IPS DF 6.9 (cell line): Measurements from ENCODE around the gene MRTFA.

Experiments used
- DNase-seq: peaks from one replicate; pipeline ENCODE4 v3.0.0-alpha.2; 2013; ENCODE audit warnings: low read depth, low spot score
- H3K27ac ChIP-seq: one replicate; pipeline ENCODE4 v1.5.1; 2013; ENCODE audit warnings: low read length, control low read depth
- H3K27me3 ChIP-seq: 2 replicates; pipeline ENCODE4 v1.6.1; 2013; ENCODE audit warnings: mild to moderate bottlenecking, low read length; ENCODE audit not compliant: control insufficient read depth, insufficient read depth
- H3K36me3 ChIP-seq: 2 replicates; pipeline ENCODE4 v1.6.1; 2013; ENCODE audit warnings: low read length; ENCODE audit not compliant: control insufficient read depth, insufficient read depth
- H3K4me1 ChIP-seq: 2 replicates; pipeline ENCODE4 v1.6.1; 2013; ENCODE audit warnings: low read length; ENCODE audit not compliant: control insufficient read depth, insufficient read depth
- H3K4me3 ChIP-seq: 2 replicates; pipeline ENCODE4 v1.5.1; 2013; ENCODE audit warnings: mild to moderate bottlenecking, low read length
- H3K9me3 ChIP-seq: 2 replicates; pipeline ENCODE4 v1.6.1; 2013; ENCODE audit warnings: low read length, inconsistent platforms; ENCODE audit not compliant: control insufficient read depth, insufficient read depth
- WGBS: extraction: QIAGEN DNeasy Blood & Tissue Kit; methylation state at CpG from one replicate; pipeline ENCODE4 v1.1.7; 2013; ENCODE audit warnings: mixed read lengths, missing lambda C conversion rate; ENCODE audit not compliant: insufficient read length, insufficient coverage; 5-methylcytosine and 5-hydroxymethylcytosine counted together

The MRTFA gene

DNA sequence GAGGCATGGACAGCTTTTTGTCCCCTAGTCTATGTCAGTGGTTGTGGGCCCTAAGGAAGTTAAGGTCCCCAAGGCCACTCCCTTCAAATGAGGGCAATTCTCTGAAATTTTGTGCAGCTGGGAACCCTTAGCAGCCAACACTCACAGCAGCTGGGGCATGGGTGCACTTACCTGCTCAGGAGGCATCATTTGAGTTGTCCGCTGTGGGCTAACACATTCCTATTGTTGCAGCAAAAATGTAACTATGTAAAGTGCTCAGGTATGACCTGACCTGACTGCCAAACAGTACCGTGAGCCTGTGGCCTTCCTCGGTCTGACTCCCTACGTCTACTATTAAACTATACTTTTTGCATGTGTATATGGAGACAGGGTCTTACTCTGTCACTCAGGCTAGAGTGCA, 5.8 kb upstream of the MRTFA start:
- H3K27me3 ChIP-seq, result no peaks in the 10 kb centered on the region
- no CpG with 5 or more reads among the region's 4 CpGs for WGBS

DNA sequence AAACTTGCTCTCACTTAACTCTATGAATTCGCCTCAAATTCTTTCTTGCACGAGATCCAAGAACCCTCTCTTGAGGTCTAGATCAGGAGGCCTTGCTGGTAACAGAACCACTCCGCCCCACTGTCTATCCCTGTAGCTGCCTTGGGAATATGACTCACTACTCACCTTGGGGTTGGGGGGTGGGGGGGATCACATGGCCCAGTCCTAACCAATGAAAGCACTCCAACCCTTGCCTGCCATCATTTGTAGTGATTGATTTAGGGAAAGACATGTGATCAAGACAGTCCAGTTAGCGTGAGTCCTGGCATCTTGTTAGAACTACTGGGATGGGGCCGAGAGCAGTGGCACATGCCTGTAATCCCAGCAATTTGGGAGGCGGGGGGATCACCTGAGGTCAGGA, 4.8 kb upstream of the MRTFA start:
- Histone ChIP-seq H3K27ac (no peak overlapping the region), H3K27me3 (no peaks in the 10 kb centered on the region), H3K36me3 (no peaks in the 10 kb centered on the region), H3K4me3 (no peak overlapping the region), H3K9me3 (no peaks in the 10 kb centered on the region), H3K4me1 (no peaks in the 10 kb centered on the region)
- WGBS, result no CpG with 5 or more reads among the region's 6 CpGs
- no peak for DNase-seq

More for the DNA sequence above, 5.8 kb upstream of the MRTFA start:
- Histone ChIP-seq H3K9me3 (no peaks in the 10 kb centered on the region), H3K4me3 (no peak overlapping the region), H3K36me3 (no peaks in the 10 kb centered on the region), H3K27ac (no peak overlapping the region), H3K4me1 (no peaks in the 10 kb centered on the region)
- DNase-seq, result no peak

DNA sequence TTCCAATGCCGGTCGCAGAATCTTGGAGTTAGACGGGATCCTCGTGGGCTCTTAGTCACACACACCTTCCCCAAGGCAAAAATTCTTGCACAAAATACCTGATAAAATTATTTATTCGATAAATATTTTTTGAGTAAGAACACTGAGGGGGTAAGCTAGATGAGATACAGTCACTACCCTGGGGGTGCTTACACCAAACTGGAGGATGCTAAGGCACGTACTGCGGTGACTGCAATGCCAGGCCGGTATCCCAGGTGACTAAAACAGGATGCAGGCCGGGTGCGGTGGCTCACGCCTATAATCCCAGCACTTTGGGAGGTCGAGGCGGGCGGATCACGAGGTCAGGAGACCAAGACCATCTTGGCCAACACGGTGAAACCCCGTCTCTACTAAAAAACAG, 1.7 kb upstream of the MRTFA start:
- Histone ChIP-seq H3K27ac (no peak overlapping the region), H3K27me3 (no peaks in the 10 kb centered on the region), H3K9me3 (no peaks in the 10 kb centered on the region), H3K36me3 (no peaks in the 10 kb centered on the region), H3K4me1 (no peaks in the 10 kb centered on the region; the same call in 1 of the 2 replicates), H3K4me3 (no peak overlapping the region)
- DNase-seq, result no peak
- no CpG with 5 or more reads among the region's 17 CpGs for whole genome bisulfite sequencing

DNA sequence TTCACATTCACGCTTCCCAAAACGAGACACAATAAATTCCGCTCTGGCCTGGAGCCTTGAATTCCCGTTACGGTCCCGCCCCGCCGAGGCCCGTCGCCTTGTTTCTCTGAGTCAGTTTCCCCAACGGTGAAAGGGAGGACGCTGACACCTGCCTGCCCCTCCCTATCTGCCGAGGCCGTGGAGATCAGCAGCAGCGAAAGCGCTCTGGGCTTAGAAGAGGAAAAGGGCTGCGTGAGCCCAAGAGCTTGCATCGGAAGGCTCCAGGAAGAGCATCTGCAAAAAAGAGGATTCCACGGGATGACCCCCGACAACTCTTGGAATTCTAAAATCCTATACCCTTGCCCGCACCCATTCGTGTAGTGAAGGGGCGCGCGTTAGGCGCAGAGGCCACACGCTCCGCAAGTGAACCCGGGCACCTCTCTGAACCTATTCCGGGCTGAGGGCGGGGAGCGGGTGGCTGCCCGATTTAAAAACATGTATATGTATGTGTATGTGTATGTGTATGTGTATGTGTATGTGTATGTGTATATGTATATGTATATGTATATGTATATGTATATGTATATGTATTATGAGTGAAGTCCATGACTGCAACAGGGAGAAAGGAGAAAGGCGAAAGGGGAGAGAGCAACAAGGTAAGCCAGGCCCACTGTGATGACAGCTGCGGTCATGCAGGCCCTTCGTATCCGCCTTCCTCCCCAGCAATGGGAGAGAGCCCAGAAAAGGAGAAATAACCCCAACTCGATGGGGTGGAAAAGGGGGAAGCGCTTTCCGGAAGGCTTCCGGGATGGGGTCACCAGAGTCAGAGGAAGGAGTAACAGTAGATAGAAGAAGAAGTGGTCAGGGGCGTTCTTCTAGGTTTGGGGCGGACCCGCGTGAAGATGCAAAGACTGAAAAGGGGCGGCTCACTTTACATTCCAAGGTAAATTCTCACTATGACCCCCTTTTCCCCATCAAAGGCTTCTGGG, 948 bp upstream of the MRTFA start:
- WGBS, result no CpG with 5 or more reads among the region's 46 CpGs
- no peaks in the 10 kb centered on the region for H3K27me3 ChIP-seq
- peak overlapping the region; percentile 47; the same call in 1 of the 2 replicates for H3K4me3 ChIP-seq
- H3K4me1 ChIP-seq, result no peaks in the 10 kb centered on the region; the same call in 1 of the 2 replicates
- DNase-seq, result no peak
- H3K27ac ChIP-seq, result no peak overlapping the region
- H3K36me3 ChIP-seq, result no peaks in the 10 kb centered on the region
- no peaks in the 10 kb centered on the region for H3K9me3 ChIP-seq

DNA sequence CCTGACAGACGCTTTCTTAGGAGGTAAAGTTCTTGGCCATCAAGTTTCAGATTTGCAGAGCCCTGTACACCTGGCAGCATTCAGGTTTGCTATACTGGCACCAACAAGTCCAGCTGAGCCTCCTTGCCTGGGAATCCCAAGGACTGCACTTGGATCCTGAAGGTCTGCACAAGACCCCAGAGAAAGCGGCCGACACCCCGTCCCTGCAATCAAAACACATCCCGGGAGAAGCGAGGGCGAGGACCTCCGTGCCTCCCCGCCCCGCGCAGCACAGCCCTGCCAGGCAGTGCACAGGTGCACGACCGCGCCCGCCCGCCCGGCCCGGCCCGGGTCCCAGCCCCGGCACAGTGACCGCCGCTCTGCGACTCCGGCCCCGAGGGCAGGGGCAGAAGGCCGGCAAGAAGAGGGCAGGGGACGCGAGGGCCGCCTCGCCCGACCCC, 559 bp downstream of the MRTFA start:
- Histone ChIP-seq H3K27me3 (no peaks in the 10 kb centered on the region), H3K27ac (no peak overlapping the region), H3K9me3 (no peaks in the 10 kb centered on the region), H3K4me1 (no peaks in the 10 kb centered on the region; the same call in 1 of the 2 replicates), H3K36me3 (no peaks in the 10 kb centered on the region), H3K4me3 (peak overlapping the region; percentile 99)
- DNase-seq, result no peak
- no CpG with 5 or more reads among the region's 31 CpGs for WGBS

DNA sequence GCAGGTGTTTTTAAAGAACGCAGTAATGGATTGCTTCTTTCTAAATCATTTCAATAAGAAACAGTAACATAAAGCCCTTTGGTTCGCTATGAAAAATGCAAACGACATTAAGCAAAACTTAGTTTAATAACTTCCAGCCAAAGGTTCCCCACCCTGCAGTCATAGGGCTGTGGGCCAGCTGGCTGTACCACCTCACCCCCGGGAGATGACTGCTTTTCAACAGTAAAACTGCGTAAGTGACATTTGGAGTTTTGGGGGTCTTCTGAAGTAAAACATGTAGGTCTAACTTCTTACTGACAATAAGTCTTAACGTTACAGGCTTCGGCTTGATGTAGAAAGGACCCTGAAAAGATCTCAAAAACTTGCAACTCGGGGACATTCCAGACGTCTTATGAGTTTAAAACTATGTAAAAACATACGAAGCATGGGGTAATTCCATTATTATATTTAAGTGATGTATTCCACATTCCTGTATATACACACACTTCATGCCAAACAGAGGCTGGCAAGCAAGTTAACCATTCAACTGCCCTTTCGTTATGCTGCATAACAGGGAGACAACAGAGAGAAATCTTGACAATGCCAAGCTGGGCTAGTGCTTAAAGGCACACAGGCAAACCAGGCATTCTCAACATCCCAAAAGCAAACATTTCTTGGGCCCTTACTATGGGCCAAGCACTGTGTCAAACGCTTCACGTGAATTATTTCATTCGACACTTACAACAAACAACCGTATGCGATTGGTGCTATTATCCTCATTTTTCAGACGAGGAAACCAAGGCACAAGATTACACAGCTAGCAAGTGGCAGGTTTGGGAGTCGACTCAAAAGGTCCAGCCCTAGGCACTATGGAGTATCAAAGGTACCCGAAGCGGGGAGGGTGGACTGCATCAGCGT, 1.2 kb downstream of the MRTFA start:
- H3K27ac ChIP-seq, result no peak overlapping the region
- no peaks in the 10 kb centered on the region for H3K27me3 ChIP-seq
- H3K4me3 ChIP-seq, result peak overlapping the region; percentile 99; the same call in 1 of the 2 replicates
- H3K4me1 ChIP-seq, result no peaks in the 10 kb centered on the region; the same call in 1 of the 2 replicates
- no peaks in the 10 kb centered on the region for H3K9me3 ChIP-seq
- WGBS, result no CpG with 5 or more reads among the region's 21 CpGs
- DNase-seq, result no peak
- H3K36me3 ChIP-seq, result no peaks in the 10 kb centered on the region

DNA sequence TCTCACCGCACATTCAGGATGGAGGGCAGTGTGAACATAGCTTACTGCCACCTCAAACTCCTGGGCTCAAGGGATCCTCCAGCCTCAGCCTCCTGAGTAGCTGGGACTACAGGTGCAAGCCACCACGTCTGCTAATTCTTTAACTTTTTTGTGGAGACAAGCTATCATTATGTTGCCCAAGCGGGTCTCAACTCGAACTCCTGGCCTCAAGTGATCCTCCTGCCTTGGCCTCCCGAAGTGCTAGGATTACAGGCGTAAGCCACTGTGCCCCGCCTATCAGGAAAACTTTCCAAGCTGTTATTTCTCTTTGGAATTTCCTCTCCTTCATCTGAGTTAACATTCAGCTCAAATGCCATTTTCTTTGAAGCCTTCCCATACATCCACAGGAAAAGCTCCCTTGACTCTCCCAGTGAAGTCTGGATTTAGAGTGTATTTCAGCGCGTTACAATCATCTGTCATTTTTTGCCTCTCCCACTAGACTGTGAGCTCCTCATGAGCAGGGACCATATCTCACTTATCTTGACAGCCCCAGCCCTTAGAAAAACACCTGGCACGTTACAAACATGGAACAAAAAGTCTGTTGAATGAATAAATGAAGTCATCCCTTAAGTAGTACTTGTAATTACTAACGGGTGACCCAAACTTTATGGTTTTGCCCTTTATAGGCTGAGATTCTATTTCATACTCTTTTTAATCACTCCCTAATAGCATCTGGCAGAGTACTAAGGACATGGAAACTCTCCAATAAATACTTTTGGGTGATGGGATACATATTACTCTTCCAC, 2.2 kb downstream of the MRTFA start:
- no peaks in the 10 kb centered on the region for H3K27me3 ChIP-seq
- no peak overlapping the region for H3K4me3 ChIP-seq
- H3K4me1 ChIP-seq, result no peaks in the 10 kb centered on the region; the same call in 1 of the 2 replicates
- H3K9me3 ChIP-seq, result no peaks in the 10 kb centered on the region
- no CpG with 5 or more reads among the region's 11 CpGs for WGBS
- no peak for DNase-seq
- no peak overlapping the region for H3K27ac ChIP-seq
- H3K36me3 ChIP-seq, result no peaks in the 10 kb centered on the region

DNA sequence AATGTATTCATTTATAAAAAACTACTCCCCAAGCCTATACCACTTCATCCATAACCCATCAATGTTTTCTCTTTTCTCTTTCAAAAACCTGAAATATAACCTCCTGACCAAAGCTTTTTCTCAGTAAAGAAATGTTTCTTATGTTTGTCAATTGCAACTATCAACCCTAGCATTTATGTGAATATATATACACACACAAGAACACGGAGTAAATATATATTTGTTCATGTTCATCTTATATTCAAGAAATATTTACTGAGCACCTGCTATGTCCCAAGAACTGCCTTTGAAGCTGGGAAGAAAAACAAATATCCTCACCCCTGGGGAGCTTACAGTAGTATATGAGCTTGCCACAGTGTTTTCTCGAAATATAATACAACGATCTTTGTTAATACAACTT, 3.5 kb downstream of the MRTFA start:
- Histone ChIP-seq H3K9me3 (no peaks in the 10 kb centered on the region), H3K4me1 (no peaks in the 10 kb centered on the region; the same call in 1 of the 2 replicates), H3K36me3 (no peaks in the 10 kb centered on the region), H3K4me3 (no peak overlapping the region), H3K27ac (no peak overlapping the region), H3K27me3 (no peaks in the 10 kb centered on the region)
- 100% methylated on average over 2 of the region's 3 CpGs for WGBS
- DNase-seq, result no peak

DNA sequence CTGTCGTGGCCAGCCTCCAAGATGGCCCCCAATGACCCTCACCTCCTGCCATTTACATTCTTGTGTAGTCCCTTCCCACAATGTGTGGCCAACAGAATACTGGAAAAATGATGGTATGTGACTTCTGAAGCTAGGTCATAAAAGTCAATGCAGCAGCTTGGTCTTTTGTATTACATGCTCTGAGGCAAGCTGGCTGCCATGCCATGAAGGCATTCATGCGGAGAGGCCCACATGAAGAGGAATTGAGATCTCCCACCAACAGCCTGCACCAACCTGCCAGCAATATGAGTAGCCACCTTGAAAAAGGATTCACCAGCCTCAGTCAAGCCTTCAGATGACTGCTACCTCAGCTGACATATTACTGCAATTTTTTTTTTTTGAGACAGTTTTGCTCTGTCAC, 4.6 kb downstream of the MRTFA start:
- H3K4me1 ChIP-seq, result no peaks in the 10 kb centered on the region; the same call in 1 of the 2 replicates
- WGBS, result no CpG with 5 or more reads among the region's 2 CpGs
- H3K4me3 ChIP-seq, result no peak overlapping the region
- no peaks in the 10 kb centered on the region for H3K36me3 ChIP-seq
- DNase-seq, result no peak
- no peaks in the 10 kb centered on the region for H3K9me3 ChIP-seq
- H3K27me3 ChIP-seq, result no peaks in the 10 kb centered on the region
- H3K27ac ChIP-seq, result no peak overlapping the region
